A204.1 (cell line): ENCODE data around the gene FEZ2.

Experiments used
- FAIRE-seq: peaks from 2 replicates; lab custom pipeline; 2012; peaks lifted over from hg19 to GRCh38; lab: Jason Lieb, UNC

FEZ2 gene

GRCh38 chr2:36561237-36561944, 36.6 kb downstream of the FEZ2 start:
- FAIRE-seq, result no peak

GRCh38 chr2:36560726-36561125, 37.2 kb downstream of the FEZ2 start:
- no peak for FAIRE-seq

GRCh38 chr2:36559221-36559942, 38.6 kb downstream of the FEZ2 start:
- FAIRE-seq, result no peak

- no peak for FAIRE-seq
Measured at GRCh38 chr2:36556842-36557241, 41.1 kb downstream of the FEZ2 start.

DNA sequence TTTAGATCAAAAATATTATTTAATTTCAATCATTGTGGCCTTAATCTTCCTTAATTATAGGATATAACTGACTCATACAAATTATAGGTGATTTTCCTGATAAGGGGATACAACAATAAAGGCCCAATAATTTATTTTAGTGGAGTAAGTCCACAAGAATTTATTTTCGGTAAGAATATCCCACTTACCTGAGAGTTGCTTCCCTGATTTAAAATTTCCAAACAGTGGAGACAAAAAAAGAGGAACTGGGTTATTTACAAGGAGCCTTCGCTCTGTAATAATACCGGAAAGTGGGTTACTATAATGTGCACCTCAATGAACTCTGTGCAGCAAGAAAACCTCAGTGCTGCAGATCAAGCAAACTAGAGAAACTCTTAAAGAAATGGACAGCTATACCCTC, 42.2 kb downstream of the FEZ2 start:
- no peak for FAIRE-seq

GRCh38 chr2:36554531-36554930, 43.4 kb downstream of the FEZ2 start:
- FAIRE-seq, result no peak

GRCh38 chr2:36553683-36554082, 44.3 kb downstream of the FEZ2 start:
- FAIRE-seq, result no peak

GRCh38 chr2:36550006-36550405, 48.0 kb downstream of the FEZ2 start:
- no peak for FAIRE-seq

DNA sequence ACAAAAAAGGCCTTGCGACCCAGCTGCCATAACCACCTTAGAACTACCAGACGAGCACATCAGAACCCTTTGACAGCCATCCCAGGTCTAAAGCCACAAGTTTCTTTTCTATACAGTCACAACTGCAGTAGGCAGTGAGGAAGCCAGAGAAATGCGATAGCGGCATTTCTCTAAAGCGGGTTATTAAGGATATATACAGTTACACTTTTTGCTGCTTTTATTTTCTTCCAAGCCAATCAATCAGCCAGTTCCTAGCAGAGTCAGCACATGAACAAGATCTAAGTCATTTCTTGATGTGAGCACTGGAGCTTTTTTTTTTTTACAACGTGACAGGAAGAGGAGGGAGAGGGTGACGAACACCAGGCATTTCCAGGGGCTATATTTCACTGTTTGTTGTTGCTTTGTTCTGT, 48.8 kb downstream of the FEZ2 start:
- no peak for FAIRE-seq

DNA sequence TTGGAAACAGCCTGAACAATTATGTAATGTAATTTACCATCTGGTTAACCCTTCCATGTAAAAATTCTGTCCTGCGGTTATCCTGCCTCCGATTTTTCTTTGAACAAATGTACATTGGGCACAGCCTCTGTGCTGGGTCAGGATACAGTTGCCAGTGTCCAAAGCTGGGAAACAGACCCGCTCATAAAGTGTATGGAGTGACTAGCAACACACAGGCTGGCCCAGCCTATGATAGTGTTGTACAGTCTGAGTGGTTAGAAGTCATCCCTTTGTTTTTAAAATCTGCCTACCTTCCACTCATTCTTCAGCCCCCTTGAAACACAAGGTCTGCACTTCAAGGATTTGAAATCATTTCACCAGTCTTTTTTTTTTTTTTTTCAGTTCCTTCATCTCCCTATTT, 50.1 kb downstream of the FEZ2 start:
- FAIRE-seq, result no peak

- FAIRE-seq, result peak; percentile 30
Measured at GRCh38 chr2:36545871-36546416, 52.0 kb downstream of the FEZ2 start.

DNA sequence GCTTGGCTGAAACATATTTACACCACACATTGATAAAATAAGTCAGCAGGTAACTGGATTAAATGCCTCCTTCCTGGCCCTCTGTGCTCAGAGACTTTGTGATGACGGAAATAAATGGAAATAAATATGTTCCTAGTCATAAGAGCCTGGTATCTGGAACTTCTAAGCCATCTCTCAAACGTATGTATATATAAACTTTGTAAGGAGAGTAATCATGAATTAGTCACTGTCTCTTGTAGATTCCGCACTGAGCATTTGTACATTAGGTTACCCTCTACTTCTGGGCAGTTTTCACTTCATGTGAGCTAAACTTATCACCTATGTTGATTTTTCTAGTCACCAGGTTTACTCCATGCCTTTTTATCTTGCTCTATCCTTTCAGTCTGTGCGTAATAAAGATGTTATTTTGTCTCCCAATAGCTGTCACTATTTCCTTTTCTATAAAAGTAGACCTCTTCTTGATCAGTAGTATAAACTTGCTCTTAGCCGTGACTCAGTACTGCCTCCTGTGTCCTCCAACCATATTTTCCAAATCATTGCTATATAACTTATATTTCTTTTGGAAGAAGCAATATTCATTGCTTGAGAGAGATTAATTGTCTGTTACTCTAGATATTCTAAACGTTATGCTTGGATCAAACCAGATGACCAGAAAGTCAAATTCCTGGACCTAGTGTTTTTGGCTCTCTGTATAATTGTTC, 53.2 kb downstream of the FEZ2 start:
- FAIRE-seq, result no peak

GRCh38 chr2:36541891-36542595, 55.9 kb downstream of the FEZ2 start:
- FAIRE-seq, result no peak

GRCh38 chr2:36540986-36541754, 56.8 kb downstream of the FEZ2 start:
- FAIRE-seq, result no peak

- no peak for FAIRE-seq
Measured at GRCh38 chr2:36539631-36540030, 58.3 kb downstream of the FEZ2 start.

- no peak for FAIRE-seq
Measured at GRCh38 chr2:36538335-36538734, 59.6 kb downstream of the FEZ2 start.

DNA sequence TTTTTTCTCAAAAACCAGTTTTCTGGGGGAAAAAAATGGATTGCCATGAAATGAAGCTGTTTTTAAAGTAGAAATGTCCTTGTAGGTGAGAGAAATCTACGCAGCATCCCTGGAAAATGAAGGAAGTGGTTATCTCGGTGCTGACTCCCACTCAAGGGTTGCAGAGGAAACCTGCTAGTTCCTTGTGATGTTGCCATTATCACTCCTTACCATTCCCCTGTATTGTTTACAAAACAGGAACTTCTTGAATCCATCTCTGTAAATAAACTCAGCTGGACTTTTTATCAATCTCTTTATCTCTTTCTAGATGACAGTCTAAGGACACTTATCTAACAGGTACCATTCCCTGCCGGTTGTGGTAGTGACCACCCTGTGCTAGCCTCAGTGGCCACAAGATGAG, 61.2 kb downstream of the FEZ2 start:
- FAIRE-seq, result no peak

GRCh38 chr2:36535099-36535498, 62.9 kb downstream of the FEZ2 start:
- no peak for FAIRE-seq

GRCh38 chr2:36534275-36534799, 63.6 kb downstream of the FEZ2 start:
- FAIRE-seq, result no peak

GRCh38 chr2:36530983-36531354, 67.0 kb downstream of the FEZ2 start:
- FAIRE-seq, result no peak

DNA sequence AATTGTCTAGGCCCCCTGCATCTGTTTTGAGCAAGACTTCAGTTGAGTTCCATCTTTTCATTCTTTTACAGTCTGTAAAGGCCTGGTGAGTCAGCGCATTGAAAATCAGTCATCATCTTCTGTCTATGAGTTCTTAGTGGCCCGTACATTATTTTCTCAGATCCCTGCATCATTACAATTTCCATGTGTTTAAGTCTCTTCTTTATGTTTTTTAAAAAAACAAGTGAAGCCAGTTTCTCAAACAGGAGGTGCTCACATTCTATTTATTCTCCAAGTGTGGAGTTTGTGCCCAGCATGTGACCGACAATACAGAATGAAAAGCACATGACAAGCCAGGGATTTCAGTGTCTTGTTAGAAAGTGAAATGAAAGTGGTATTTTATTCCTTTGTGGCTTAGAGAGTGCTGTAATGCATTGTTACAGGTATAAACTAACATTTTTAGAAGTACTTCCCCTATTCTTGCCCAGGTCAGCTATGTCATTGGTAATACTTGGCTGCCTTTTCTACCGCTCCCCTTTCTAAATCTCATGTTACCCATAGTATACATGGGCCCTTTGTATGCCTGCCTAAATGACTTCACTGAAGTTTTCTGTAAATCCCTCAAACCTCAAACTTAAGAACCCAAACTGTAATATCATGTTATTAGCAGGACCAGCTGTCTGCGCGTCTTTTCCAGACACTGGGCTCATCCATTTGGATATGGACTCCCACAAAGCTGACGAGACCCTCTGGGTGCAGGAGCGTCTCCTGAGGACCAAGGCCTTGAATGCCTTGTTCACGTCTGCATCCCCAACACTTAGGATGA, 67.6 kb downstream of the FEZ2 start:
- no peak for FAIRE-seq
